Measurements from ENCODE around the gene MBOAT7. TPM values are rescaled to one million over a fixed set of nuclear protein-coding genes. Genes with fewer than 3 reads are reported as not detected.
"Not testable (repeated sequence)": the region's sequence is repeated elsewhere in the genome, so short reads cannot be mapped to it uniquely, and the experiment has no call there.

MBOAT7 gene
- total RNA-seq, 6 experiments from 2014 or later = 263 to 354 (median 313) TPM

DNA sequence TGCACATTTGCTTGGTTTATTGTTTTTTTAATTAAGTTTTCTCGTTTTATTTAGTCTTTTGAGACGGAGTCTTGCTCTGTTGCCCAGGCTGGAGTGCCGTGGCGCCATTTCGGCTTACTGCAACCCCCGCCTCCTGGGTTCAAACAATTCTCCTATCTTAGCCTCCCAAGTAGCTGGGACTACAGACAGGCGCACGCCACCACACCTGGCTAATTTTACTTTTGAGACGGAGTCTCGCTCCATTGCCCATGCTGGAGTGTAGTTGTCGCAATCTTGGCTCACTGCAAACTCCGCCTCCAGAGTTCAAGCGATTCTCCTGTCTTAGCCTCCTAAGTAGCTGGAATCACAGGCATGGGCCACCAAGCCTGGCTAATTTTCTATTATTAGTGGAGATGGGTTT, 12.6 kb upstream of the MBOAT7 start:
- peaks cover 4% of the 10 kb centered on the region; the same call in 1 of the 2 replicates for H3K9me3 Mint-ChIP-seq
- no peak for DNase-seq
- TF ChIP-seq, protein P1, sequence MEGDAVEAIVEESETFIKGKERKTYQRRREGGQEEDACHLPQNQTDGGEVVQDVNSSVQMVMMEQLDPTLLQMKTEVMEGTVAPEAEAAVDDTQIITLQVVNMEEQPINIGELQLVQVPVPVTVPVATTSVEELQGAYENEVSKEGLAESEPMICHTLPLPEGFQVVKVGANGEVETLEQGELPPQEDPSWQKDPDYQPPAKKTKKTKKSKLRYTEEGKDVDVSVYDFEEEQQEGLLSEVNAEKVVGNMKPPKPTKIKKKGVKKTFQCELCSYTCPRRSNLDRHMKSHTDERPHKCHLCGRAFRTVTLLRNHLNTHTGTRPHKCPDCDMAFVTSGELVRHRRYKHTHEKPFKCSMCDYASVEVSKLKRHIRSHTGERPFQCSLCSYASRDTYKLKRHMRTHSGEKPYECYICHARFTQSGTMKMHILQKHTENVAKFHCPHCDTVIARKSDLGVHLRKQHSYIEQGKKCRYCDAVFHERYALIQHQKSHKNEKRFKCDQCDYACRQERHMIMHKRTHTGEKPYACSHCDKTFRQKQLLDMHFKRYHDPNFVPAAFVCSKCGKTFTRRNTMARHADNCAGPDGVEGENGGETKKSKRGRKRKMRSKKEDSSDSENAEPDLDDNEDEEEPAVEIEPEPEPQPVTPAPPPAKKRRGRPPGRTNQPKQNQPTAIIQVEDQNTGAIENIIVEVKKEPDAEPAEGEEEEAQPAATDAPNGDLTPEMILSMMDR (IDR thresholded peaks at IDR 0.05) = no peak
- peaks cover 48% of the 10 kb centered on the region for H3K4me1 Mint-ChIP-seq (ENCODE audit: low read depth)
- H3K27me3 Mint-ChIP-seq (ENCODE audit: insufficient read depth) = peaks cover 7% of the 10 kb centered on the region
- peaks cover 44% of the 10 kb centered on the region for H3K36me3 Mint-ChIP-seq (ENCODE audit: low read depth)
- H3K4me3 Mint-ChIP-seq = peak overlapping the region; percentile 96
- H3K27ac Mint-ChIP-seq = peak overlapping the region; percentile 97

DNA sequence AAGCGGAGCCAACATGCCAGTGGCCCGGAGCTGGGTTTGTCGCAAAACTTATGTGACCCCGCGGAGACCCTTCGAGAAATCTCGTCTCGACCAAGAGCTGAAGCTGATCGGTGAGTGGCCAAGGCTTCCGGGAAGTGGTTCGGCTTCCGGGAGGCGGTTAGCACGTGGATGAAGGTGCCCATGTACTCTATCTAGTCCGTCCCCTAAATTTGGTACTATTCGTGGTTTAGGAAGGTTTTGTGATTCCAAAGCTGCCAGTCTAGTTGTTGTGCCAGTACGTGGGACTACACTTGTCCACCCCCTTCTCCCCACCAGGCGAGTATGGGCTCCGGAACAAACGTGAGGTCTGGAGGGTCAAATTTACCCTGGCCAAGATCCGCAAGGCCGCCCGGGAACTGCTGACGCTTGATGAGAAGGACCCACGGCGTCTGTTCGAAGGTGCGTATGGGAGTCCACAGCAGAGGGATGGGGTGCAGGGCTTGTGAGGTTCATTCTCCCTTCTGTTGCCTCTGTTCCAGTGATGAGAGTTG, 11.9 kb upstream of the MBOAT7 start:
- peaks cover 7% of the 10 kb centered on the region for H3K27me3 Mint-ChIP-seq (ENCODE audit: insufficient read depth)
- TF ChIP-seq, protein P1 (IDR thresholded peaks at IDR 0.05) = no peak
- H3K4me3 Mint-ChIP-seq = peak overlapping the region; percentile 96
- H3K9me3 Mint-ChIP-seq = peaks cover 4% of the 10 kb centered on the region; the same call in 1 of the 2 replicates
- peaks cover 48% of the 10 kb centered on the region for H3K4me1 Mint-ChIP-seq (ENCODE audit: low read depth)
- peak overlapping the region; percentile 97 for H3K27ac Mint-ChIP-seq
- DNase-seq = no peak
- H3K36me3 Mint-ChIP-seq (ENCODE audit: low read depth) = peaks cover 44% of the 10 kb centered on the region

DNA sequence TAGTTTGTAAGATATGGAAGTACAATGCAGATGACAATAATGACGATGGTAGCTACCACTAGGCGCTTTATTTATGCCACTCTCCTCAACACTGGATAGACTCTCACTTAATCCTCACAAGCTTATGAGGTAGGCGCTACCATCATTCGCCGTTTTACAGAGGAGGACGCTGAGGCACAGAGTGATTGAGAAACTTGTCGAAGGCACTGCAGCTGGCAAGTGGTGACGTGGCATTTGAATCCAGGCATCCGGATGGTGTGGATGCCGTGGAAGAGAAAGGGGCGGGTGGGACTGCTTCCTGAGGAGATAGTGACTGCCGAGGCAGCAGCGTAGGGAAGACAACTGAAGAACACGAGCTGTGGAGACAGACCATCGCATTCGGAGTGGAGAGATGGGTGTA, 10.0 kb upstream of the MBOAT7 start:
- H3K27me3 Mint-ChIP-seq (ENCODE audit: insufficient read depth) = peaks cover 7% of the 10 kb centered on the region
- TF ChIP-seq, protein P1 (IDR thresholded peaks at IDR 0.05) = no peak
- peak overlapping the region; percentile 83 for H3K27ac Mint-ChIP-seq
- peaks cover 4% of the 10 kb centered on the region; the same call in 1 of the 2 replicates for H3K9me3 Mint-ChIP-seq
- H3K4me1 Mint-ChIP-seq (ENCODE audit: low read depth) = peaks cover 35% of the 10 kb centered on the region
- peaks cover 43% of the 10 kb centered on the region for H3K36me3 Mint-ChIP-seq (ENCODE audit: low read depth)
- no peak for DNase-seq
- peak overlapping the region; percentile 73 for H3K4me3 Mint-ChIP-seq

DNA sequence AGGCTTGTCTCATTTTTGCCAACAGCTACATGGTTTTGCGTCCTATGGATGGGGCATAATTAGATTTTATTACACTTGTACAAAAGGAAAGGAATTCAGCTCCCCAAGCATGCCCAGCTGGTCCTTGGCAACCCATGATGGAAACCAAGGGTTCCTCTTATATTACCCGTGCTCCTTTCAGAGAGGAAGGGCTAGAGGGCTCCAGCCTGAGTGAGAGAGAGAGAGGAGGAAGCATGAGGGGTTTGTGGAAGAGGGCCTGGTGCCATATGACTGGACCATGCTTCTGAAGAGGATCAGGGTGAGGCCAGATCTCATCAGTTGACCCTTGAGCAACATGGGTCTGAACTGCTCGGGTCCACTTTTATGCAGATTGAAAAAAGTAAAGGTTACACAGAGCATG, 7.7 kb upstream of the MBOAT7 start:
- no peak for DNase-seq
- Mint-ChIP-seq H3K4me3 (no peak overlapping the region), H3K4me1 (ENCODE audit: low read depth) (peaks cover 24% of the 10 kb centered on the region), H3K36me3 (ENCODE audit: low read depth) (peaks cover 23% of the 10 kb centered on the region), H3K27ac (no peak overlapping the region), H3K27me3 (ENCODE audit: insufficient read depth) (peaks cover 7% of the 10 kb centered on the region), H3K9me3 (peaks cover 4% of the 10 kb centered on the region; the same call in 1 of the 2 replicates)
- TF ChIP-seq, protein P1 (IDR thresholded peaks at IDR 0.05) = no peak

DNA sequence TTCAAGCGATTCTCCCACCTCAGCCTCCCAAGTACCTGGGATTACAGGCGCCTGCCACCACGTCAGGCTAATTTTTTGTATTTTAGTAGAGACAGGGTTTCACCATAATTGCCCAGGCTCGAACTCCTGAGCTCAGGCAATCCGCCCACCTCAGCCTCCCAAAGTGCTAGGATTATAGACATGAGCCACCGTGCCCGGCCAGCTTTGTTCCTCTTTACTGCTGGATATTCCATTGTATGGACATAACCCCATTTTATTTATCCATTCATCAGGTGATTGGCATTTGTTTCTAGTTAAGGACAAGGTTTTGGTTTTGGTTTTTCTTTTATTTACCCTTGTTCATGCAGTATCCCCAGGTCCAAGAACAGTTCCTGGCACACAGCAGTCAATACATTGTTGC, 7.2 kb upstream of the MBOAT7 start:
- Mint-ChIP-seq H3K4me1 (ENCODE audit: low read depth) (peaks cover 24% of the 10 kb centered on the region), H3K36me3 (ENCODE audit: low read depth) (peaks cover 20% of the 10 kb centered on the region), H3K27me3 (ENCODE audit: insufficient read depth) (peaks cover 5% of the 10 kb centered on the region), H3K27ac (no peak overlapping the region), H3K4me3 (no peak overlapping the region), H3K9me3 (peaks cover 4% of the 10 kb centered on the region; the same call in 1 of the 2 replicates)
- no peak for DNase-seq
- TF ChIP-seq, protein P1 (IDR thresholded peaks at IDR 0.05) = no peak

DNA sequence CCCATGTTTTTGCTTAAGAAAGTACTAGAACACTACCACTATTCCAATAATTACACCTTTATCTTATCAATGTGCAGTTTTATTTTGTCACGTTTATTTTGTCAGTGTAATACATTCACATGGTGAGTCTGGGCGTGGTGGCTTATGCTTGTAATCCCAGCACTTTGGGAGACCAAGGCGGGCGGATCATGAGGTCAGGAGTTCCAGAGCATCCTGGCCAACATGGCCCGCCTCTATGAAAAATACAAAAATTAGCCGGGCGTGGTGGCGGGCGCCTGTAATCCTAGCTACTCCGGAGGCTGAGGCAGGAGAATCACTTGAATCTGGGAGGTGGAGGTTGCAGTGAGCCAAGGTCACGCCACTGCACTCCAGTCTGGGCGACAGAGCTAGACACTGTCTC, 5.1 kb upstream of the MBOAT7 start:
- not testable (repeated sequence) for H3K9me3 Mint-ChIP-seq; H3K27ac Mint-ChIP-seq; DNase-seq; H3K4me3 Mint-ChIP-seq; H3K27me3 Mint-ChIP-seq (ENCODE audit: insufficient read depth)
- peaks cover 10% of the 10 kb centered on the region; the same call in 1 of the 2 replicates for H3K36me3 Mint-ChIP-seq (ENCODE audit: low read depth)
- H3K4me1 Mint-ChIP-seq (ENCODE audit: low read depth) = peaks cover 22% of the 10 kb centered on the region
